H1 (cell line): Measurements from ENCODE around the gene NXPH4. TPM values are rescaled to one million over a fixed set of nuclear protein-coding genes. Genes with fewer than 3 reads are reported as not detected.

Source experiments
- CTCF ChIA-PET: fragments of 300-600 bp; sonication (Branson Sonifier 250); formaldehyde crosslinking; loops from one replicate; lab custom pipeline; 2021; ENCODE audit not compliant: partially characterized antibody; lab: Charles Lee
- POLR2A ChIA-PET: fragments of 300-600 bp; sonication (Branson Sonifier 250); formaldehyde crosslinking; loops from one replicate; lab custom pipeline; 2021; ENCODE audit warnings: inconsistent platforms; ENCODE audit not compliant: partially characterized antibody; lab: Charles Lee
- DNase-seq, 2 experiments: peaks; one replicate each; pipeline versions ENCODE4 v3.0.0 to v3.0.0-alpha.2; 2010 to 2022; ENCODE audit warnings: low spot score in 2 of 2, low read depth in 1 of 2, mixed read lengths in 1 of 2
- FAIRE-seq: peaks from 2 replicates; lab custom pipeline; 2011; peaks lifted over from hg19 to GRCh38; lab: Jason Lieb, UNC
- H2AFZ ChIP-seq: 2 replicates; pipeline ENCODE4 v1.8.1; 2012; ENCODE audit warnings: low read length, inconsistent platforms
- H2AK5ac ChIP-seq: 2 replicates; pipeline ENCODE4 v1.6.1; 2013; ENCODE audit warnings: low read depth, low read length
- H2BK120ac ChIP-seq: replicated peaks from 2 replicates; pipeline ENCODE3; 2013; ENCODE audit warnings: low read depth, low read length, inconsistent platforms
- H2BK12ac ChIP-seq: 2 replicates; pipeline ENCODE4 v1.6.1; 2013; ENCODE audit warnings: low read depth, low read length
- H2BK15ac ChIP-seq: 2 replicates; pipeline ENCODE4 v1.6.1; 2013; ENCODE audit warnings: low read length
- H2BK20ac ChIP-seq: 2 replicates; pipeline ENCODE4 v1.6.1; 2013; ENCODE audit warnings: low read length
- H2BK5ac ChIP-seq: 2 replicates; pipeline ENCODE4 v1.6.1; 2013; ENCODE audit warnings: low read depth, low read length
- H3K14ac ChIP-seq: 2 replicates; pipeline ENCODE4 v1.6.1; 2013; ENCODE audit warnings: inconsistent platforms; ENCODE audit not compliant: insufficient read length
- H3K18ac ChIP-seq: 2 replicates; pipeline ENCODE4 v1.6.1; 2013; ENCODE audit warnings: low read length; ENCODE audit errors: extremely low read depth
- H3K23ac ChIP-seq: 2 replicates; pipeline ENCODE4 v1.6.1; 2013; ENCODE audit warnings: inconsistent platforms; ENCODE audit not compliant: insufficient read length
- H3K23me2 ChIP-seq: 2 replicates; pipeline ENCODE4 v1.6.1; 2013; ENCODE audit warnings: low read depth, low read length
- H3K27ac ChIP-seq: 2 replicates; pipeline ENCODE4 v1.6.1; 2011; ENCODE audit warnings: low read depth, low read length, inconsistent platforms
- H3K27me3 ChIP-seq, 4 experiments: replicated peaks in 1 of 4; 1 replicate in 1 of 4; 2 replicates in 3 of 4; pipeline versions ENCODE4 v1.6.1 to v1.8.1; 2011 to 2013; ENCODE audit warnings: low read length in 3 of 4, mild to moderate bottlenecking in 3 of 4, inconsistent platforms in 2 of 4, mixed read lengths in 2 of 4, moderate library complexity in 1 of 4; ENCODE audit not compliant: control insufficient read depth in 3 of 4, insufficient read depth in 3 of 4; ENCODE audit errors: extremely low read depth in 1 of 4
- H3K36me3 ChIP-seq, 4 experiments: 2 replicates each; pipeline versions ENCODE4 v1.6.1 to v1.8.1; 2011 to 2013; ENCODE audit warnings: mild to moderate bottlenecking in 4 of 4, low read length in 3 of 4, moderate library complexity in 2 of 4, control low read depth in 1 of 4, inconsistent platforms in 1 of 4; ENCODE audit not compliant: insufficient read depth in 4 of 4, control insufficient read depth in 2 of 4
- H3K4ac ChIP-seq: replicated peaks from 2 replicates; pipeline ENCODE3; 2013; ENCODE audit warnings: low read length, low read depth, mixed read lengths, inconsistent platforms; ENCODE audit not compliant: insufficient read length
- H3K4me1 ChIP-seq, 4 experiments: replicated peaks in 1 of 4; 1 replicate in 1 of 4; 2 replicates in 3 of 4; pipeline versions ENCODE4 v1.6.1 to v1.8.1; 2011 to 2013; ENCODE audit warnings: low read length in 3 of 4, inconsistent platforms in 2 of 4, mixed read lengths in 1 of 4; ENCODE audit not compliant: insufficient read depth in 4 of 4, control insufficient read depth in 3 of 4
- H3K4me2 ChIP-seq, 2 experiments: 2 replicates each; pipeline versions ENCODE4 v1.6.1 to v1.8.1; 2011 to 2013; ENCODE audit warnings: low read depth in 2 of 2, low read length in 2 of 2, control low read depth in 1 of 2, inconsistent platforms in 1 of 2, mild to moderate bottlenecking in 1 of 2; ENCODE audit not compliant: insufficient read depth in 1 of 2
- H3K4me3 ChIP-seq, 4 experiments: fragments of 200-600, 300-600 bp in 1 of 4; sonication (generic), shearing (Covaris generic), sonication (Bioruptor Twin) in 1 of 4; 2 replicates each; pipeline versions ENCODE4 v1.5.1 to v1.8.1; 2011 to 2016; ENCODE audit warnings: low read length in 4 of 4, low read depth in 3 of 4, control low read depth in 2 of 4, inconsistent platforms in 2 of 4, mild to moderate bottlenecking in 2 of 4, mixed read lengths in 1 of 4, moderate library complexity in 1 of 4; ENCODE audit not compliant: insufficient read depth in 2 of 4; ENCODE audit errors: extremely low read depth in 1 of 4
- H3K56ac ChIP-seq: replicated peaks from 2 replicates; pipeline ENCODE3; 2013; ENCODE audit warnings: low read depth, mild to moderate bottlenecking, mixed read lengths, low read length, inconsistent platforms; ENCODE audit not compliant: insufficient read length
- H3K79me1 ChIP-seq: 2 replicates; pipeline ENCODE4 v1.6.1; 2013; ENCODE audit warnings: low read depth, low read length, control low read depth
- H3K79me2 ChIP-seq, 2 experiments: 2 replicates each; pipeline versions ENCODE4 v1.6.1 to v1.8.1; 2012 to 2013; ENCODE audit warnings: low read length in 2 of 2, mild to moderate bottlenecking in 2 of 2, inconsistent platforms in 1 of 2; ENCODE audit not compliant: insufficient read depth in 2 of 2, control insufficient read depth in 1 of 2
- H3K9ac ChIP-seq, 4 experiments: replicated peaks in 1 of 4; 1 replicate in 1 of 4; 2 replicates in 3 of 4; pipeline versions ENCODE4 v1.6.1 to v1.8.1; 2011 to 2013; ENCODE audit warnings: low read depth in 3 of 4, low read length in 3 of 4, control low read depth in 2 of 4, mild to moderate bottlenecking in 2 of 4, moderate library complexity in 2 of 4, inconsistent platforms in 1 of 4; ENCODE audit errors: extremely low read depth in 1 of 4
- H3K9me3 ChIP-seq, 2 experiments: 2 replicates each; pipeline versions ENCODE4 v1.6.1 to v1.8.1; 2012 to 2013; ENCODE audit warnings: mild to moderate bottlenecking in 2 of 2, moderate library complexity in 2 of 2, control low read depth in 1 of 2, inconsistent platforms in 1 of 2, low read depth in 1 of 2, low read length in 1 of 2, mixed read lengths in 1 of 2; ENCODE audit not compliant: insufficient read depth in 2 of 2
- H4K20me1 ChIP-seq, 2 experiments: replicated peaks in 1 of 2; 2 replicates each; pipeline versions ENCODE3 to v1.8.1; 2011 to 2013; ENCODE audit warnings: inconsistent platforms in 2 of 2, low read length in 2 of 2, mild to moderate bottlenecking in 1 of 2; ENCODE audit not compliant: insufficient read depth in 2 of 2, control insufficient read depth in 1 of 2
- H4K5ac ChIP-seq: 2 replicates; pipeline ENCODE4 v1.6.1; 2013; ENCODE audit warnings: low read length, low read depth, mixed read lengths, inconsistent platforms; ENCODE audit not compliant: insufficient read length
- H4K8ac ChIP-seq: 2 replicates; pipeline ENCODE4 v1.8.0; 2013; ENCODE audit warnings: mild to moderate bottlenecking, moderate library complexity, low read length, inconsistent platforms; ENCODE audit not compliant: insufficient read depth; ENCODE audit errors: extremely low read depth
- H4K91ac ChIP-seq: replicated peaks from 2 replicates; pipeline ENCODE3; 2013; ENCODE audit warnings: low read length, mixed read lengths, inconsistent platforms; ENCODE audit not compliant: insufficient read length
- POLR2AphosphoS5 ChIP-seq: IDR thresholded peaks from 2 replicates; pipeline ENCODE4 v1.6.1; 2011; ENCODE audit warnings: low read depth, low read length
- SIX5 ChIP-seq: IDR thresholded peaks from 2 replicates; pipeline ENCODE4 v1.6.1; 2011; ENCODE audit warnings: mild to moderate bottlenecking, low read depth, low read length
- WGBS, 2 experiments: shearing (Covaris generic) in 1 of 2; methylation state at CpG; one replicate each; pipeline versions ENCODE4 v1.1.6 to v1.1.7; 2013 to 2015; ENCODE audit warnings: low lambda C conversion rate in 2 of 2, mixed read lengths in 2 of 2, inconsistent platforms in 1 of 2, low coverage in 1 of 2, missing lambda C conversion rate in 1 of 2; ENCODE audit not compliant: insufficient replicate concordance in 2 of 2, insufficient coverage in 1 of 2, insufficient read length in 1 of 2; ENCODE audit errors: extremely low coverage in 1 of 2, missing lambda C conversion rate in 1 of 2; 5-methylcytosine and 5-hydroxymethylcytosine counted together
- polyA plus RNA-seq, 7 experiments: library from polyadenylated mRNA; depleted of rRNA in 3 of 7; stranded (reverse) in 5 of 7; unstranded in 2 of 7; fragments of >200 nt in 5 of 7; fragments of 200-250 nt in 2 of 7; gene quantifications; 1 replicate in 5 of 7; 2 replicates in 1 of 7; 4 replicates in 1 of 7; pipeline versions ENCODE4 v1.2.1 to v1.2.3, GENCODE V29; 2011 to 2013; ENCODE audit warnings: missing spikeins in 2 of 7, mixed read lengths in 2 of 7
- total RNA-seq: library from RNA; stranded (reverse); fragmentation: NEBNext Ultra II Directional; extraction: Animal tissue kit (Norgen Biotek cat#: 25700); gene quantifications from 2 replicates; pipeline ENCODE4 v1.2.1, GENCODE V29; 2021

NXPH4 gene
- total and polyA plus RNA-seq, 2 of the 8 experiments (the other 6 are each of a cell fraction or from before 2014, with no cell fraction given): 0.92 to 1.7 TPM

DNA sequence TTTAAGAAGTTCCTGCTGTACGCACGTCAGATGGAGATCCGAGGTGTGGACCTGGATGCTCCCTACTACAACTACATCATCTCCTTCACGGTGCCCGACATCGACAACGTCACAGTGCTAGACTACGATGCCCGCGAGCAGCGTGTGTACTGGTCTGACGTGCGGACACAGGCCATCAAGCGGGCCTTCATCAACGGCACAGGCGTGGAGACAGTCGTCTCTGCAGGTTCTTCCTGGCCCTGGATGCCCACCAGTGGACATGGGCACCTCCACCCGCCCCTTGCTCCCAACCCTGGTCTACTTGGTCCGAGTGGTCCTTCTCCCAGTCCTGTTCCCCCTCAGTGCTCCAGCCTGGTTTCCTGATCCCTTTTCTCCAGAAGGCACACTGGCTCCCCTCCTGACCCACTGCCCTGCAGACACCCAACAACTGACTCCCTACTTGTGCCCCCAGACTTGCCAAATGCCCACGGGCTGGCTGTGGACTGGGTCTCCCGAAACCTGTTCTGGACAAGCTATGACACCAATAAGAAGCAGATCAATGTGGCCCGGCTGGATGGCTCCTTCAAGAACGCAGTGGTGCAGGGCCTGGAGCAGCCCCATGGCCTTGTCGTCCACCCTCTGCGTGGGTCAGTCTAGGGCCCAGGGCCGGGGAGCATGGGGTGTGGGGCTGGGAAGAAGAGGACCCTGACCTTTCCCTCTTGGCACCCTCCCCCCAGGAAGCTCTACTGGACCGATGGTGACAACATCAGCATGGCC is 37.1 kb upstream of the NXPH4 start:
- no peak for DNase-seq
- H2BK5ac ChIP-seq: no peak overlapping the region; the same call in 1 of the 2 replicates

More for the DNA sequence above, 37.1 kb upstream of the NXPH4 start:
- Histone ChIP-seq H3K9ac (no peak overlapping the region), H3K79me2 (no peaks in the 10 kb centered on the region), H3K23me2 (no peaks in the 10 kb centered on the region), H3K4ac (no peak overlapping the region), H2BK12ac (no peak overlapping the region), H3K27ac (no peak overlapping the region), H3K23ac (no peak overlapping the region), H3K4me3 (no peak overlapping the region), H3K27me3 (no peaks in the 10 kb centered on the region), H3K4me2 (no peak overlapping the region), H3K79me1 (no peaks in the 10 kb centered on the region), H3K18ac (no peak overlapping the region), H2BK15ac (no peak overlapping the region), H4K91ac (no peak overlapping the region), H4K5ac (no peak overlapping the region), H2AK5ac (no peak overlapping the region), H2BK120ac (no peak overlapping the region), H2BK20ac (no peak overlapping the region), H4K8ac (peak overlapping the region; percentile 37; the same call in 1 of the 2 replicates), H2AFZ (no peak overlapping the region)
- 94% methylated on average over 21 of the region's 27 CpGs; no CpG with 5 or more reads in 1 of the 2 experiments for WGBS, 2 experiments
- CTCF ChIA-PET: interaction anchor here (1.0 to 21.9 kb wide), 7 partner anchors 3 to 72 kb away, joined by 3 to 389 read pairs (median 77); partner anchors contain the start of gene LRP1
- no peak for FAIRE-seq
- TF ChIP-seq POLR2AphosphoS5: peak; percentile 14; the same call in 1 of the 2 replicates
- TF ChIP-seq SIX5: no peak
- TF ChIP-seq, all 59 proteins: peak for 1
- H3K14ac ChIP-seq: no peak overlapping the region
- no peaks in the 10 kb centered on the region; a peak in 1 of 7 replicates for H3K4me1 ChIP-seq
- H3K9me3 ChIP-seq: no peaks in the 10 kb centered on the region
- peaks cover 10 to 24% of the 10 kb centered on the region in 2 experiments for H4K20me1 ChIP-seq
- no peak overlapping the region for H3K56ac ChIP-seq
- H3K36me3 ChIP-seq: peaks cover 39 to 69% (median 61%) of the 10 kb centered on the region in 4 experiments
- POLR2A ChIA-PET: interaction anchor here (0.9 to 2.3 kb wide), 5 partner anchors 9 to 46 kb away, joined by 3 to 7 read pairs (median 6); no protein-coding TSS in a partner anchor
